Mesodermal cell (in vitro differentiated cells): ENCODE results near the gene GRID1.
"Not testable (repeated sequence)": the region's sequence is repeated elsewhere in the genome, so short reads cannot be mapped to it uniquely, and the experiment has no call there.

Source experiments
- H3K27ac ChIP-seq: 2 replicates; pipeline ENCODE4 v1.7.0; 2013; ENCODE audit warnings: mild to moderate bottlenecking, low read depth, low read length, moderate library complexity; ENCODE audit not compliant: severe bottlenecking
- H3K36me3 ChIP-seq: 2 replicates; pipeline ENCODE4 v1.7.1; 2013; ENCODE audit warnings: mild to moderate bottlenecking, low read length, moderate library complexity; ENCODE audit not compliant: control insufficient read depth, insufficient read depth
- H3K4me1 ChIP-seq: one replicate; pipeline ENCODE4 v1.7.1; 2013; ENCODE audit warnings: mild to moderate bottlenecking, low read length; ENCODE audit not compliant: insufficient read depth, control insufficient read depth, poor library complexity, severe bottlenecking
- H3K4me3 ChIP-seq: 2 replicates; pipeline ENCODE4 v1.7.0; 2013; ENCODE audit warnings: low read length, control low read depth, mild to moderate bottlenecking; ENCODE audit not compliant: insufficient read depth, poor library complexity, severe bottlenecking; ENCODE audit errors: extremely low read depth
- H3K9me3 ChIP-seq: 2 replicates; pipeline ENCODE4 v1.7.1; 2013; ENCODE audit warnings: mild to moderate bottlenecking, low read length, moderate library complexity; ENCODE audit not compliant: control insufficient read depth
- WGBS, 2 experiments: methylation state at CpG; one replicate each; pipeline ENCODE4 v1.1.5; 2013; ENCODE audit warnings: missing lambda C conversion rate in 2 of 2; ENCODE audit not compliant: insufficient coverage in 2 of 2; 5-methylcytosine and 5-hydroxymethylcytosine counted together

The GRID1 gene

GRCh38 chr10:86034710-86035109 is 331.9 kb downstream of the GRID1 start:
- peaks cover 8% of the 10 kb centered on the region for H3K9me3 ChIP-seq
- H3K4me3 ChIP-seq: no peak overlapping the region
- no peaks in the 10 kb centered on the region for H3K4me1 ChIP-seq
- 86% methylated on average over 1 of the region's 1 CpG; no CpG with 5 or more reads in 1 of the 2 experiments for WGBS, 2 experiments
- H3K36me3 ChIP-seq: no peaks in the 10 kb centered on the region
- no peak overlapping the region for H3K27ac ChIP-seq

- 88 to 100% methylated on average over 1 of the region's 1 CpG for WGBS, 2 experiments
- H3K9me3 ChIP-seq: peaks cover 15% of the 10 kb centered on the region
- H3K4me1 ChIP-seq: no peaks in the 10 kb centered on the region
- no peak overlapping the region for H3K4me3 ChIP-seq
- H3K36me3 ChIP-seq: no peaks in the 10 kb centered on the region
- no peak overlapping the region for H3K27ac ChIP-seq
Observed at GRCh38 chr10:86033581-86033980, 333.0 kb downstream of the GRID1 start.

GRCh38 chr10:86032087-86032486 is 334.5 kb downstream of the GRID1 start:
- not testable (repeated sequence) for H3K4me3 ChIP-seq, H3K36me3 ChIP-seq, H3K27ac ChIP-seq, H3K4me1 ChIP-seq
- H3K9me3 ChIP-seq: peaks cover 15% of the 10 kb centered on the region
- 92 to 95% methylated on average over 3 to 7 of the region's 8 CpGs for WGBS, 2 experiments

GRCh38 chr10:86030312-86030711 is 336.3 kb downstream of the GRID1 start:
- Histone ChIP-seq H3K27ac (no peak overlapping the region), H3K4me3 (no peak overlapping the region), H3K36me3 (no peaks in the 10 kb centered on the region), H3K9me3 (peaks cover 15% of the 10 kb centered on the region), H3K4me1 (no peaks in the 10 kb centered on the region)
- 50% methylated on average over 1 of the region's 2 CpGs; no CpG with 5 or more reads in 1 of the 2 experiments for WGBS, 2 experiments

GRCh38 chr10:86027346-86027745 is 339.2 kb downstream of the GRID1 start:
- WGBS, 2 experiments: 90 to 92% methylated on average over 1 to 2 of the region's 2 CpGs

GRCh38 chr10:86025509-86025908 is 341.1 kb downstream of the GRID1 start:
- no peak overlapping the region for H3K27ac ChIP-seq
- peaks cover 7% of the 10 kb centered on the region for H3K4me1 ChIP-seq
- peaks cover 12% of the 10 kb centered on the region for H3K9me3 ChIP-seq
- H3K36me3 ChIP-seq: no peaks in the 10 kb centered on the region
- no peak overlapping the region for H3K4me3 ChIP-seq
- 96 to 100% methylated on average over 1 to 2 of the region's 3 CpGs for WGBS, 2 experiments

More at GRCh38 chr10:86027346-86027745, 339.2 kb downstream of the GRID1 start:
- Histone ChIP-seq H3K27ac (no peak overlapping the region), H3K36me3 (no peaks in the 10 kb centered on the region), H3K4me3 (no peak overlapping the region), H3K9me3 (peaks cover 15% of the 10 kb centered on the region), H3K4me1 (peaks cover 7% of the 10 kb centered on the region)

- WGBS, 2 experiments: 78 to 83% methylated on average over 5 of the region's 8 CpGs
- no peaks in the 10 kb centered on the region for H3K36me3 ChIP-seq
- no peak overlapping the region for H3K27ac ChIP-seq
- H3K4me1 ChIP-seq: peaks cover 7% of the 10 kb centered on the region
- H3K9me3 ChIP-seq: peaks cover 5% of the 10 kb centered on the region
- H3K4me3 ChIP-seq: no peak overlapping the region
Observed at GRCh38 chr10:86024281-86025041, 342.1 kb downstream of the GRID1 start.

- H3K4me3 ChIP-seq: no peak overlapping the region
- no peaks in the 10 kb centered on the region for H3K36me3 ChIP-seq
- 81 to 90% methylated on average over 2 of the region's 4 CpGs for WGBS, 2 experiments
- no peak overlapping the region for H3K27ac ChIP-seq
- H3K9me3 ChIP-seq: peaks cover under 1% of the 10 kb centered on the region
- H3K4me1 ChIP-seq: peaks cover 7% of the 10 kb centered on the region
Observed at GRCh38 chr10:86023931-86024280, 342.7 kb downstream of the GRID1 start.

GRCh38 chr10:86023336-86023735 is 343.3 kb downstream of the GRID1 start:
- Histone ChIP-seq H3K9me3 (no peaks in the 10 kb centered on the region), H3K27ac (no peak overlapping the region), H3K4me1 (peaks cover 7% of the 10 kb centered on the region), H3K4me3 (no peak overlapping the region), H3K36me3 (no peaks in the 10 kb centered on the region)
- WGBS, 2 experiments: 86 to 94% methylated on average over 3 of the region's 3 CpGs

- Histone ChIP-seq H3K9me3 (no peaks in the 10 kb centered on the region), H3K4me3 (no peak overlapping the region), H3K36me3 (no peaks in the 10 kb centered on the region), H3K27ac (no peak overlapping the region), H3K4me1 (peaks cover 7% of the 10 kb centered on the region)
- 100% methylated on average over 2 of the region's 4 CpGs for WGBS, 2 experiments
Observed at GRCh38 chr10:86022906-86023305, 343.7 kb downstream of the GRID1 start.

- Histone ChIP-seq H3K27ac (no peak overlapping the region), H3K9me3 (no peaks in the 10 kb centered on the region), H3K4me1 (peaks cover 6% of the 10 kb centered on the region), H3K4me3 (no peak overlapping the region), H3K36me3 (no peaks in the 10 kb centered on the region)
- 92 to 96% methylated on average over 3 to 5 of the region's 5 CpGs for WGBS, 2 experiments
Observed at GRCh38 chr10:86020134-86020533, 346.5 kb downstream of the GRID1 start.
